GM12875 (cell line): ENCODE data around the gene PRKCD.

ENCODE experiments used
- H3K4me3 ChIP-seq: one replicate; pipeline ENCODE4 v1.5.1; 2011; ENCODE audit warnings: low read depth, low read length, control low read depth
- TF ChIP-seq, protein P1 (sequence below): IDR thresholded peaks from 2 replicates; pipeline ENCODE4 v1.5.1; 2011; ENCODE audit warnings: low read depth, mild to moderate bottlenecking, control low read depth, inconsistent platforms, low read length, moderate library complexity, borderline replicate concordance; ENCODE audit not compliant: insufficient read depth

PRKCD gene

DNA sequence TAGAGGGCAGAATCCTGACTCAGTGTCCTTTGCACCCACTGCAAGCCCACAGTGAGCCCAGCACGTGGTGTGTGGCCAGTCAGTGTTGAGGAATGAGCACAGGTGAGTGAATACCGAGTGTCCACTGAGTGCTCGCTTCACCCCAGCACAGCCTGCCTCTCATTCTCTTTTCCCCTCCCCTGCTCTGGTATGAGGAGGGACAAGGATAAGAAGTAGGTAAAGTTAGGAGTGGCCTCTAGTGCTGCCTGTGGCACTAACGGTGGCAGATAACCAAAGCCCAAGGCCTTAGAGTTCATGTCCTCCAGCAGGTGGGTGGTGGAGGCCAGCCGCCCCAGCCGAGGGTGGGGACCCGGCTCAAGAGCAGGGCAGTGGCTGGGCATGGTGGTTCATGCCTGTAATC is 38.0 kb downstream of the PRKCD start:
- H3K4me3 ChIP-seq = peak overlapping the region; percentile 0
- TF ChIP-seq, protein P1, sequence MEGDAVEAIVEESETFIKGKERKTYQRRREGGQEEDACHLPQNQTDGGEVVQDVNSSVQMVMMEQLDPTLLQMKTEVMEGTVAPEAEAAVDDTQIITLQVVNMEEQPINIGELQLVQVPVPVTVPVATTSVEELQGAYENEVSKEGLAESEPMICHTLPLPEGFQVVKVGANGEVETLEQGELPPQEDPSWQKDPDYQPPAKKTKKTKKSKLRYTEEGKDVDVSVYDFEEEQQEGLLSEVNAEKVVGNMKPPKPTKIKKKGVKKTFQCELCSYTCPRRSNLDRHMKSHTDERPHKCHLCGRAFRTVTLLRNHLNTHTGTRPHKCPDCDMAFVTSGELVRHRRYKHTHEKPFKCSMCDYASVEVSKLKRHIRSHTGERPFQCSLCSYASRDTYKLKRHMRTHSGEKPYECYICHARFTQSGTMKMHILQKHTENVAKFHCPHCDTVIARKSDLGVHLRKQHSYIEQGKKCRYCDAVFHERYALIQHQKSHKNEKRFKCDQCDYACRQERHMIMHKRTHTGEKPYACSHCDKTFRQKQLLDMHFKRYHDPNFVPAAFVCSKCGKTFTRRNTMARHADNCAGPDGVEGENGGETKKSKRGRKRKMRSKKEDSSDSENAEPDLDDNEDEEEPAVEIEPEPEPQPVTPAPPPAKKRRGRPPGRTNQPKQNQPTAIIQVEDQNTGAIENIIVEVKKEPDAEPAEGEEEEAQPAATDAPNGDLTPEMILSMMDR = no peak

DNA sequence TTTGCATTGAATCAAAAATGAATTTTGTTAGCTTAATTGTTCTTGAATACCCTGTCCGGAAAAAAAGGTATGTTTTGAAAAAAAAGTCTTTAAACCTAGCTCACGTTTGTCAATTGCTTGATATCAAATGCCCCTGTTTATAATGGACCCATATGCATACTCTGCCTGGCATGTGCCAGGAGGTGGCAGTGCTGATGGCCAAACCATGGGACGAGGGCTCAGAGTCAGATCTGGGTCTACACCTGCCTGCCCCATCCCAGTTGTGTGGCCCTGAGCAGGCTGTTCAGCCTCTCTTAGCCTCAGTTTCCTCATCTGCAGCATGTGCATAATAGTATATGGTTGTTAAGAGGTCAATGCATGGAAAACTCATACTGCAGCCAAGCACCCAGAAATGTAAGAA is 38.8 kb downstream of the PRKCD start:
- TF ChIP-seq, protein P1 = peak; percentile 30; the same call in 1 of the 2 replicates
- H3K4me3 ChIP-seq = no peak overlapping the region

DNA sequence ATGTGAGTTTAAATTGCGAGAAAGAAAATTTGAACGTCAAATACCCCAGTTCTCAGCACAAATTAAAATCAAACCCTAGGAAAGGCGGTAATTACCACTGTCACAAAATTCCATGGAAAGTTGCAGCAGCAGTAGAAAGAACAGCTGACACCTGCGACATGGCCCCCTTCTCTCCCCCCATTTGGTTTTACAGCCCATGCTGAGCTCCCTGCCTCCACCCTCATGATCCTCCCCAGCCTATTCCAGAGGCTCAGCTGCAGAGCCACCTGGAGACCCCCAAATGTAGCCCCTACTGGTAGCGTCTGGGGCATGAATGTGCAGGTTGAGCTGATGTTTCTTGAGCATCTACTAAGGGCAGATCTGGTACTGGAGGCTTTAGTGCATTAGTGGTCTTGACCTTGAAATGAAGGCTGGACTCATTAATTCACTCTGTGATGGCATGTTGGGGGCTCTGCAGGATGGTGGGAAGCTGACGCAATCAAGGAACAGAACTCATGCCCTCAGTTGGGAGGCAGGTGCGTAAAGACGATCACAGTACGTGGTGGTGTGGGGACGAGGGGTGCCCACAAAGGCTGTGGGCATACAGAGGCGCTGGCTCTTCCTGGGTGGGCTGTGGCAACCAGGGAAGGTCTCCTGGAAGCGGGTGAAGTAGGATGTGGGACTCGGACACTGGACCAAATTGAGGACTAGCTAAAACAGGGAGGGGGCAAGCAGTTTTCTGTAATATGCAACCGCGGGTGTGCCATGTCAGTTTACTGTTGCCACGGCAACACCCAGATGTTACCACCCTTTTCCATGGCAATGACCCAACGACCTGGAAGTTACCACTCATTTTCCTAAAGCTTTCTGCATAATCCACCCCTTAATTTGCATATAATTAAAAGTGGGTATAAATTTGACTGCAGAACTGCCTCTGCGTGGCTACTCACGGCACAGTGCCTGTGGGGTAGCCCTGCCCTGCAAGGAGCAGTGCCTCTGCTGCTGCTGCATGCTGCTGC is 39.8 kb downstream of the PRKCD start:
- TF ChIP-seq, protein P1 = no peak
- H3K4me3 ChIP-seq = no peak overlapping the region

DNA sequence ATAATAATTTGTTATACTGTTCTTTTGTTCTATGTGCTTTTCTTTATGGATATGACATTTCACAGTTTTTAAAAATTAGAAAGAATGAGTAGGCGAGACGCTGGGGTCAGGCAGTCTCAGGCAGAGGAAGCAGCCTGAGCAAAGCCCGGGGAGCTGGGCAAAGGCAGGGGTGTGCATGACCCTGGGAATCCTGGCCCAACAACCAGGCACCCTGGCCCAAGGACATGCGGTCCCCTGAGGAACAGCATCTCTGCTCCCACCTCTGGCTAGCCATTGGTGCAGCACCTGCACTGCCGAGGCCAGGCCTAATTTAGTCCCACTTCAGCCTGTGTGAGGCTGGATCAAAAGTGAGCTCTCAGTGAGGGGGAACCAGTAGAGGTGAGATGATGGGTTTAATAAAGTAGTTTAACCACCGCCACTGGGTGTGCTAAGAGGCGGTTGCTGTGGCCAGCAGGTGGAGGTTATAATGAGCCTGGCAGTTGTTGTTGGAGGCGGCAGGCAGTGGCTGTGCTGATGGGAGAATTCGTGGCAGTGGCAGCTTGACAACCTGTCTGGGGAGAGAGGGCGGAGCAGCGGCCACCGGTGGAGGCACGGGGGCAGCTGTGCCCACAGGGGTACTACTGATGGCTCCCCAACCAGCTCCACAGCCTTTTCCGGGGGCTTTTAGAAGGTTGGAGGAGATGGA is 41.5 kb downstream of the PRKCD start:
- no peak overlapping the region for H3K4me3 ChIP-seq
- TF ChIP-seq, protein P1 = no peak

DNA sequence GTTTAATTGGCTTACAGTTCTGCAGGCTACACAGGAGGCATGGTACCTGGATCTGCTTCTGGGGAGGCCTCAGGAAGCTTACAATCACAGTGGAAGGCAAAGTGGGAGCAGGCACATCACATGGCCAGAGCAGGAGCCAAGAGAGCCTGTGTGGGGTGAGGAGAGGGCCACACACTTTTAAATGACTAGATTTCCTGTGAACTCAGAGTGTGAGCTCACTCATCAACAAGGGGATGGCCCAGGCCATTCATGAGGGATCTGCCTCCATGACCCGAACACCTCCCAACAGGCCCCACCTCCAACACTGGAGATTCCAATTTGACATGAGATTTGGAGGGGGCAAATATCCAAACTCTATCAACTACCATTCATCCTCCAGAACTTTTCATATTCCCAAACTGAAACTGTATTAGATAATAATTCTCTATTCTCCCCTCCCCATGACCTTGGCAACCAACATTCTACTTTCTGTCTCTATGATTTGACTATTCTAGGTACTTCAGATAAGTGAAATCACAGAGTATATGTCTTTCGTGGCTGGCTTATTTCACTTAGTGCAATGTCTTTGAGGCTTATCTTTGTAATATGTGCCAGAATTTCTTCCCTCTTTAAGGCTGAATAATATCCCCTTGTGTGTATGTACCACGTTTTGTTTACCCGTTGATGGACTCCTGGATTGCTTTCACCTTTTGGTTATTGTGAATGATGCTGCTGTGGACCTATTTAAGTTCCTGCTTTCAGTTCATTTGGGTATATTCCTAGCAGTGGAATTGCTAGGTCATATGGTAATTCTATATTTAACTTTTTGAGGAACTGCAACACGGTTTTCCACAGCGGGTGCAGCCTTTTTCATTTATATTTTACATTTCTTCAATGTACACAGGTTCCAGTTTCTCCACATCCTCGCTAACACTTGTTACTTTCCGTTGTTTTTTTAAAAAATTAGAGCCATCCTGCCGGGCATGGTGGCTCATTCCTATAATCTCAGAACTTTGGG is 51.0 kb downstream of the PRKCD start:
- H3K4me3 ChIP-seq = no peak overlapping the region
- TF ChIP-seq, protein P1 = no peak

DNA sequence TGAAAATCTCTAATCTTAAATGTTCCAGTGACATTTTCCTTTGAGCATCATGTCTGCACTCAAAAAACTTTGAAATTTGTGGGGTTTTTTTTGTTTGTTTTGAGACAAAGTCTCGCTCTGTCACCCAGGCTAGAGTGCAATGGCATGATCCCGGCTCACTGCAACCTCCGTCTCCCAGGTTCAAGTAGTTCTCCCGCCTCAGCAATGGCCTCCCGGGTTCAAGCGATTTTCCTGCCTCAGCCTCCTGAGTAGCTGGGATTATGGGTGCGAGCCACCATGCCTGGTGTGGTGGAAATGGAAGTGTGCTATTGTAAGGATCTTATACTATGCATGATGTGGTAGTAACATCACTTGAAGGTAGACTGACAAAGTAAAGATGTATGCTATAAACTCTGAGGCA is 52.3 kb downstream of the PRKCD start:
- TF ChIP-seq, protein P1 = no peak

More for the DNA sequence above, 52.3 kb downstream of the PRKCD start:
- H3K4me3 ChIP-seq = no peak overlapping the region
